Measurements from ENCODE around the gene ZNF644. TPM values are rescaled to one million over a fixed set of nuclear protein-coding genes. Genes with fewer than 3 reads are reported as not detected.

ZNF644 gene
- total RNA-seq, 4 donors from 2014 or later: 30.5 to 61.7 (median 34.6) TPM

DNA sequence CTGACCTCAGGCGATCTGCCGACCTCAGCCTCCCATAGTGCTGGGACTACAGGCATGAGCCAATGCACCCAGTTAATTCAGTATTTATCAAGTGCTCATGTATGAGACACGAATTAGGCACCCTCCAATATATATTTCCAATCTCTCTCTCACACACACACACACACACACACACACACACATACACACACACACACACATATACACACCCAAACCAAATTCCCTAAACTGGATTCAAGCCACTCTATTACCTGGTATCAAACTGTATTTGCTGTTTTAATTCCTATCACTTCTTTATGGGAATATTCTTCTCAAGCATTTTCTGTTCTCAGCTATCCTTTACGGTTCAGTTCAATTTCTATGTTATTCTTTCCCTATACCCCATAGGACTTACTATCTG, 8.5 kb downstream of the ZNF644 start:
- H3K36me3 ChIP-seq: no peaks in the 10 kb centered on the region
- H3K27me3 ChIP-seq: no peaks in the 10 kb centered on the region
- no peak overlapping the region for H3K4me3 ChIP-seq
- in situ Hi-C loops (cut with MboI; ENCODE audit: low sequenced_read_pairs in 4 of 4): no loop called here
- DNase-seq (no peak), ATAC-seq (no peak)
- intact Hi-C loops (cut with DNase I; ENCODE audit: low total_unique reads): no loop called here
- no peaks in the 10 kb centered on the region for H3K9me3 ChIP-seq
- peaks cover 35 to 46% of the 10 kb centered on the region in 2 donors for H3K4me1 ChIP-seq
- no peak overlapping the region for H3K27ac ChIP-seq
- no peak for TF ChIP-seq POLR2A (IDR thresholded peaks at IDR 0.05)
- no peak for TF ChIP-seq CTCF (IDR thresholded peaks at IDR 0.05 in 4 of 5, conservative IDR thresholded peaks at IDR 0.05 in 1 of 5)

- Histone ChIP-seq H3K9me3 (no peaks in the 10 kb centered on the region), H3K36me3 (no peaks in the 10 kb centered on the region), H3K27ac (peak overlapping the region in 3 of 4 donors; percentile 22 to 42 (median 42)), H3K27me3 (no peaks in the 10 kb centered on the region), H3K4me1 (peaks cover 23 to 35% of the 10 kb centered on the region in 2 donors), H3K4me3 (no peak overlapping the region)
- intact Hi-C loops (cut with DNase I; ENCODE audit: low total_unique reads) (no loop called here), in situ Hi-C loops (cut with MboI; ENCODE audit: low sequenced_read_pairs in 4 of 4) (no loop called here)
- ATAC-seq: no peak
- TF ChIP-seq CTCF (IDR thresholded peaks at IDR 0.05 in 4 of 5, conservative IDR thresholded peaks at IDR 0.05 in 1 of 5) (no peak), POLR2A (IDR thresholded peaks at IDR 0.05) (no peak)
- DNase-seq: no peak
Measured at GRCh38 chr1:91012196-91012595, 9.6 kb downstream of the ZNF644 start.

DNA sequence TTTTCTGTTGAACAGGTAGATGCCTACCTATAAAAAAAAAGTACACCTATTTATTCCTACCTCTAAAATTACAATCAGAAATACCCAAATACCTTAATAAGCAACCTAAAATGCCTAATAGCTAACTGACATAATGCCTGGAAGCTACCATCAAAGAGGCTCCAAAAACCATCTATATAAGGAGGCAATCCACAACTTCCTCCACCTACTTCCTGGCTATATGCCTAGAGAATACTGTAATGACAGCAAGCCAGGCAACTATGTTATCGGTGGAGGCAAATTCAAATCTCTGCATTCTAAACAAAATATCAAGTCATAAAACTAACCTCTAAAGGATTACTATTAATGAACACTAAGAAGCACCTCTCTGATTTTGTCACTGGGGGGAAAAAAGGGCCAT, 10.1 kb downstream of the ZNF644 start:
- no peak overlapping the region for H3K4me3 ChIP-seq
- peaks cover 19 to 33% of the 10 kb centered on the region in 2 donors for H3K4me1 ChIP-seq
- H3K27ac ChIP-seq: peak overlapping the region in 3 of 4 donors; percentile 22 to 42 (median 42)
- intact Hi-C loops (cut with DNase I; ENCODE audit: low total_unique reads) (no loop called here), in situ Hi-C loops (cut with MboI; ENCODE audit: low sequenced_read_pairs in 4 of 4) (no loop called here)
- H3K27me3 ChIP-seq: no peaks in the 10 kb centered on the region
- DNase-seq: no peak
- TF ChIP-seq CTCF (IDR thresholded peaks at IDR 0.05 in 4 of 5, conservative IDR thresholded peaks at IDR 0.05 in 1 of 5) (no peak), POLR2A (IDR thresholded peaks at IDR 0.05) (no peak)
- H3K36me3 ChIP-seq: no peaks in the 10 kb centered on the region
- no peaks in the 10 kb centered on the region for H3K9me3 ChIP-seq
- ATAC-seq: no peak

DNA sequence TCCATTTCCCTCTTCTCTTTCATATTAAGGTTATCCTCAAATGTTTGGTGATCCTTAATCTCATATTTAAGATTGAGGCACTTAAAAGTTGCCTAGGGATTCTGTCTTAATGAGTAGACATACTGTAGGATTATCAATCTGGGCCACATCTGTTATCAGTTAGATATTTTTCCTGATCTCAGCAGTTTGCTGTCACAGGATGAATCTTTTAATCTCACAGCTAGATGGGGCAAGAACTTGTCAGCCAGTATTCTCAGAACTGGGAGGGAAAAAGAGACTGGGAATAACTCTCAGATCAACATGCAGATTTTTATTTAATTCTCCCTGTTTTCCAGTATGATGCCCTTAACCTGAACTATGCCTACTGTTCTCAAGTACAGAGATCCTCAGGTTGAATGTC, 14.0 kb downstream of the ZNF644 start:
- no peaks in the 10 kb centered on the region for H3K27me3 ChIP-seq
- H3K9me3 ChIP-seq: no peaks in the 10 kb centered on the region
- no peak overlapping the region for H3K4me3 ChIP-seq
- ATAC-seq (no peak), DNase-seq (no peak)
- intact Hi-C loops (cut with DNase I; ENCODE audit: low total_unique reads) (no loop called here), in situ Hi-C loops (cut with MboI; ENCODE audit: low sequenced_read_pairs in 4 of 4) (no loop called here)
- TF ChIP-seq POLR2A (IDR thresholded peaks at IDR 0.05) (no peak), CTCF (IDR thresholded peaks at IDR 0.05 in 4 of 5, conservative IDR thresholded peaks at IDR 0.05 in 1 of 5) (no peak)
- H3K4me1 ChIP-seq: peaks cover 18 to 29% of the 10 kb centered on the region in 2 donors
- H3K36me3 ChIP-seq: no peaks in the 10 kb centered on the region
- no peak overlapping the region for H3K27ac ChIP-seq

DNA sequence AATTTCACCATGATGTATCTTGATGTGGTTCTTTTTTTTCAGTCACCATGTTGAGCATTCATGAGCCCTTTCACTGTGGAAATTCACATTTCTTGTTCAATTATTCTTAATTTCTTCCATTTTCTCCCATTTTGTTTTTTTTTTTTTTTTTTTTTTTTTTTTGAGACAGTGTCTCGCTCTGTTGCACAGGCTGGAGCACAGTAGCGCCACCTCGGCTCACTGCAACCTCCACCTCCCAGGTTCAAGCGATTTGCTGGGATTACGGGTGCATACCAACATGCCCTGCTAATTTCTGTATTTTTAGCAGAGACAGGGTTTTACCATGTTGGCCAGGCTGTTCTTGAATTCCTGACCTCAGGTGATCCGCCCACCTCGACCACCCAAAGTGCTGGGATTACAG, 14.7 kb downstream of the ZNF644 start:
- H3K27me3 ChIP-seq: no peaks in the 10 kb centered on the region
- in situ Hi-C loops (cut with MboI; ENCODE audit: low sequenced_read_pairs in 4 of 4): no loop called here
- intact Hi-C loops (cut with DNase I; ENCODE audit: low total_unique reads): no loop called here
- TF ChIP-seq CTCF (IDR thresholded peaks at IDR 0.05 in 4 of 5, conservative IDR thresholded peaks at IDR 0.05 in 1 of 5) (no peak), POLR2A (IDR thresholded peaks at IDR 0.05) (no peak)
- no peaks in the 10 kb centered on the region for H3K36me3 ChIP-seq
- peaks cover 13 to 29% of the 10 kb centered on the region in 2 donors for H3K4me1 ChIP-seq
- DNase-seq: no peak
- H3K27ac ChIP-seq: no peak overlapping the region
- H3K4me3 ChIP-seq: no peak overlapping the region
- H3K9me3 ChIP-seq: no peaks in the 10 kb centered on the region
- ATAC-seq: no peak

Data from gastrocnemius medialis (tissue), 4 donors.